ENCODE data around the gene ELAVL1.
"Not testable (repeated sequence)": the region's sequence is repeated elsewhere in the genome, so short reads cannot be mapped to it uniquely, and the experiment has no call there.

Gene ELAVL1

DNA sequence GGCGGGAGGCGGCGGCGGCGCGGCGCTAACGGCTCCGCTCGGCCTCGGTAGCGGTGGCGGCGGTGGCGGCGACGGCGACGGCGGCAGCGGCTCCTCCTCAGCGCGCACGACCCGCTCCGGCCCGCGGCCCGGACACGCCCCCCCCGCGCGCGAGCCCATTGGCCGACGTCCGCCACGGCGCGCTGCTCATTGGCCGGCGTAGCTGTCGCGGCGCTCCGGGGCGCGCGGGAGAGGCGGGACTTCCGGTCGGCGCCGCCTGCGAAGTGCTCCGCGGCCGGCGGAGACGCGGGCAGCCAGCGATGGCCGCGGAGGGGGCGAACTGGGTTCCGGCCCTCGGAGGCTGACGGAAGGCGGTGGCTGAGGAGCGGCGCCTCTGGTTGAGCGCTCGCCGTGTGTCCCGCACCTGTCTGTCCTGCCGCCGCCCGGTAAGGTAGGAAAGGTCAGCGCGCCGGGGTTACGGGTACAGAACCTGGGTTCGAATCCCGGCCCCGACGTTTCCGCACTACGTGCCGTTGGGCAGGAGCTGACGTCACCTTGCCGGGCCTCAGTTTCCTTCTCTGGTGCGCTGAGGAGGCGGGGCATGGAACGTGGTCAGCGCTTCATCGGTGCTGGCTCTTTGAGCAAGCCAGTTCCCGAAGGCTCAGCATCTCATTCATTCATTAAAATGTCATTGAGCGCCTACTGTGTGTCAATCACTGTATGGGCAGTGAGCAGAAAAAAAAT, at the start of gene ELAVL1:
Gene ELAVL1 (minus strand): TSS at position 108 of the 723 bp plus-strand sequence. CDS start 13,826 bp downstream, outside the sequence.
- Mint-ChIP-seq H3K36me3 (peaks cover 2% of the 10 kb centered on the region), H3K4me1 (peaks cover 37% of the 10 kb centered on the region), H3K4me3 (peak within 1 kb of the TSS; percentile 96), H3K27ac (peak within 1 kb of the TSS; percentile 65), H3K9me3 (no peaks in the 10 kb centered on the region), H3K27me3 (no peaks in the 10 kb centered on the region)

DNA sequence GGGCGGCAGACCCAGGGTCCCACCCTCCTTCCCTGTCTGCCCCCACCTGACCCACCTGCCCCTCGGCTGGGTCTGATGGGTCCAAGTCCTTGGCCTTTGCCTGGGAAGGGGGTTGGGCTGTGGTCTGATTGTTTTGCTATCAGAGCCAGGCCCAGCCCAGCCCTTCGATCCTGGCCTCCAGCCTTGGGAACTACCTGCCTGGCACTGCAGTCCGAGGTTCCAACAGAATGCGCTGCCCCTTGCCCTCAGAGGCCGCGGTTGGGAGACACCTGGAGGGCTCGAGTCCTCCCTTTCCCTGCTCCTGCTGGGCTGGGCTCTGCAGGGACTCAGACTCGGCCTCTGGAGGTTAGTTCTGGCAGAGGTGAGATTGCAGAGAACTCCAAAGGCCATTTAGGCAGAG, 48.7 kb upstream of the ELAVL1 start:
- peaks cover 14% of the 10 kb centered on the region for H3K4me1 Mint-ChIP-seq
- no peak overlapping the region for H3K4me3 Mint-ChIP-seq
- no peaks in the 10 kb centered on the region for H3K27me3 Mint-ChIP-seq
- no peaks in the 10 kb centered on the region for H3K9me3 Mint-ChIP-seq
- H3K27ac Mint-ChIP-seq: no peak overlapping the region
- H3K36me3 Mint-ChIP-seq: no peaks in the 10 kb centered on the region

DNA sequence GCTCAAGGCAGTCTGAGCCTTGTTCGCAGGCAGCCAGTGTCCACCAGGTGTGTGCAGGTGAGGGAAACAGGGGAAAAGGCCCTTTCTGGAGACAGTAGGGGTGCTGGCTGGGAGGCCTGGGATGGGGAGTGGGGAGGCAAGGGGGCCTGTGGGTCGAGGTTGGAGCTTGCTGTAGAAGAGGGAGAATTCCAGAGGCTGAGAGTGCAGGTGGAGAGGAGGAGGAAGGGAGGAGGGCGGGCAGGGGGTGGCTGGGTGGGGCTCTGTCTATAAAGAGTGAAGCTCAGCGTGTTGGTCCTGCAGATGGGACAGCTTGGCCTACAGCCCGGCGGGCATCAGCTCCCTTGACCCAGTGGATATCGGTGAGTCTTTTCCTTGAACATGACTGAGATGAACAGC, 47.0 kb upstream of the ELAVL1 start, which contains the start of gene CCL25:
Gene CCL25 (plus strand): TSS at position 297 of the 396 bp plus-strand sequence. CDS start 290 bp downstream, outside the sequence.
- peaks cover 1% of the 10 kb centered on the region for H3K36me3 Mint-ChIP-seq
- no peaks in the 10 kb centered on the region for H3K9me3 Mint-ChIP-seq
- H3K27me3 Mint-ChIP-seq: no peaks in the 10 kb centered on the region
- peaks cover 14% of the 10 kb centered on the region for H3K4me1 Mint-ChIP-seq
- no peak within 1 kb of the TSS for H3K4me3 Mint-ChIP-seq
- H3K27ac Mint-ChIP-seq: peak within 1 kb of the TSS; percentile 0

DNA sequence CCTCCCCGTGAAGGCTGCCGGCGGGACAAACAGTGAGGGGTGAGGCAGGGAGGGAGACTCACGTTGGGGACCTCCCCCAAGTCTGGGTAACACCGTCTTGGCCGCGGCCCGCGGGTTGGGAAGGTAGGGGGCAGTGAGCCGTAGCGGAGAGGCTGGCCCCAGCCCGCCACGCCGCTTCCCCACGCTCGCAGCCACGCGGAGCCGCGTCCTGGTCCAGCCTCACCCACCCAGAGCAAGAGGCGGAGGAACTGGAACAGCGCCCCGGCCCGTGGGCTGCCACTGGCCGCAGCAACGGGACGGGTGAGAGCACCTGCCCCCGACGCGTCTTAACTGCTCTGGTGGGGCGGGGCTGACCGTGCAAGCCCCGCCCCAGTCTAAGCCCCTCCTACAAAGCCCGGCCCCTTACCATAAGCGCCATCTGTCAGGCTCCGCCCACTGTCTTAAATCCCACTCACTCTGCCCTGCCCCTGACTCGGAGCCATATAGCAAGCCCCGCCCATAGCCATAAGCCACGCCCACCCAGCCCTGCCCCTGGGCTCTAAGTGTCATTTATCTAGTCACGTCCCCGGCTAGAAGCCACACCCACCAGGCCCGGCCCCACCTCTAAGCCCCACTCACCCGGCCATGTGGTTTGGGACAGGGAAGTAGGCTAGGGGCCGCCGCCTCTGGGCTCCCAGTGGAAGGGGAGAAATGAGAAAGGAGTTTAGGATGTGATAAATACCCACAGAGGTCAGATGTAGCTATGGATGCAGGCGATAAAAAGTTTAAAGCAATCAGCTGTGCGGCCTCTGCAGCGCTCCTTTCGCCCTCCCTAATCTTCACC, 45.0 kb upstream of the ELAVL1 start:
- Mint-ChIP-seq H3K4me1 (peaks cover 14% of the 10 kb centered on the region), H3K36me3 (peaks cover 1% of the 10 kb centered on the region), H3K27ac (no peak overlapping the region), H3K27me3 (no peaks in the 10 kb centered on the region), H3K4me3 (peak overlapping the region; percentile 78), H3K9me3 (no peaks in the 10 kb centered on the region)

DNA sequence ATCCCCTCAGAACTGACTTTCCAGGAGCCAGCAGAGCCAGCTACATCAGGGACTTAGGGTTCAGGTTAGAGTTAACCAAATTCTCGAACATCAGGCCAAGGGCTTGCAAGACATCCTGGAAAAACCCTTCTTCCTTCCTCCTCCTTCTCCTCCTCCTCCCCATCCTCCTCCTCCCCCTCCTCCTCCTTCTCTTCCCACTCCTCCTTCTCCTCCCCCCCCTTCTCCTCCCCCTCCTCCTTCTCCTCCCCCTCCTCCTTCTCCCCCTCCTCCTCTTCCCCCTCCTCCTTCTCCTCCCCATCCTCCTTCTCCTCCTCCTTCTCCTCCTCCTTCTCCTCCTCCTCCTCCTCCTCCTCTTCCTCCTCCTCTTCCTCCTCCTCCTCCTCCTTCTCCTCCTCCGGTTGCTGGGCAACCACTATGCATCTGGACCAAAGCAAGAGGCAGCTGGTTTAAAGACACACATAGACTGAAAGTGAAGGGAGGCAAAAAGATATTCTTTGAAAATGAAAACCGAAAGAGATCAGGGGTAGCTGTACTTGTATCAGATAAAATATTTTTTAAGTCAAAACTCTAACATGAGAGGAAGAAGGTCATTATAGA, 41.2 kb upstream of the ELAVL1 start:
- H3K9me3 Mint-ChIP-seq: no peaks in the 10 kb centered on the region
- no peak overlapping the region for H3K27ac Mint-ChIP-seq
- H3K27me3 Mint-ChIP-seq: no peaks in the 10 kb centered on the region
- H3K4me1 Mint-ChIP-seq: peaks cover 7% of the 10 kb centered on the region
- H3K36me3 Mint-ChIP-seq: peaks cover 1% of the 10 kb centered on the region
- no peak overlapping the region for H3K4me3 Mint-ChIP-seq

DNA sequence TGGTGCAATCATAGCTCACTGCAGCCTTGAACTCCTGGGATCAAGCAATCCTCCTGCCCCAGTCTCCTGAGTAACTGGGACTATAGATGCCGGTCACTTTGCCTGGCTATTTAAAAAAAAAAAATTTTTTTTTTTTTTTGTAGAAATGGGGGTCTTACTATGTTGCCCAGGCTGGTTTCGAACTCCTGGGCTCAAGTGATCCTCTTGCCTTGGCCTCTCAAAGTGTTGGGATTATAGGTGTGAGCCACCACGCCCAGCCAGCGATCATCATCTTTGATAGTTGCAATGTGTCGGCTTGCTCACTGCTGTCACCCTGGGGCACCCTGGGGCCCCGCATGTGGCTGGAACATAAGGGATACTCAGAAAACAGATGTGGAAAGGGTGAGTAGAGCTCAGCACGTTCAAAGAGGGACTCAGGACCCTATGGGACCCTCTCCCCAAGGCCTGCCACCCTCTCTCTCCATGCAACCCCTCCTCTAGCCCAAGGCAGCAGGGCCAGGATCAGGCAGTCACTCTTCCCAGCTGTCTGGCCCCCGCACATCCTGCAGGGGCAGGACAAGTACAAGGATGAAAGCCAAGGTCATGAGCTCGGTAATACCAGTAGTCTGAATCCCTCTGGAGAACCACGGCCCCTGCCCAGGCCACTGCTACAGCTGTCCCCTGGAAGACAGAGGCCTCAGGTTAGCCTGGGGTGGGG, 40.6 kb upstream of the ELAVL1 start:
- H3K4me3 Mint-ChIP-seq: no peak overlapping the region
- peaks cover 1% of the 10 kb centered on the region for H3K36me3 Mint-ChIP-seq
- H3K27me3 Mint-ChIP-seq: no peaks in the 10 kb centered on the region
- H3K4me1 Mint-ChIP-seq: peaks cover 6% of the 10 kb centered on the region
- no peaks in the 10 kb centered on the region for H3K9me3 Mint-ChIP-seq
- no peak overlapping the region for H3K27ac Mint-ChIP-seq

DNA sequence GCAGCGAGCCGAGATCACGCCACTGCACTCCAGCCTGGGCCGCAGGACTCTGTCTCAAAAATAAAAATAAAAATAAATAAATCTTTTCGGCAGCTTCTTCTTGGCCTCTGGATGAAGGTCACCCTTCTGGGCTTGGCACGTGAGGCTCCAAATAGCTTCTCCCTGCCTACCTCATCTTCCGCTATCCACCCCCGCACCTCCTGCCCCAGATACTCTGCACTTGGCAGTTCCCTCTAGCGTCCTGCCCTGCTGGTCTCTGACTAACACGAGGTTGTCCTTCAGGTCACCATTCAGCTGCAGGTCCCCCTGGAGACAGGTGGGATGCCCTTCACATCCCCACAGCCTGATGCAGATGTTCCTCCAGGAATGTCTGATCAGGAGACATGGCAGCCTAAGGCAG, 38.6 kb upstream of the ELAVL1 start:
- Mint-ChIP-seq H3K27me3 (no peaks in the 10 kb centered on the region), H3K4me1 (no peaks in the 10 kb centered on the region), H3K27ac (no peak overlapping the region), H3K36me3 (peaks cover 1% of the 10 kb centered on the region), H3K9me3 (no peaks in the 10 kb centered on the region), H3K4me3 (no peak overlapping the region)

DNA sequence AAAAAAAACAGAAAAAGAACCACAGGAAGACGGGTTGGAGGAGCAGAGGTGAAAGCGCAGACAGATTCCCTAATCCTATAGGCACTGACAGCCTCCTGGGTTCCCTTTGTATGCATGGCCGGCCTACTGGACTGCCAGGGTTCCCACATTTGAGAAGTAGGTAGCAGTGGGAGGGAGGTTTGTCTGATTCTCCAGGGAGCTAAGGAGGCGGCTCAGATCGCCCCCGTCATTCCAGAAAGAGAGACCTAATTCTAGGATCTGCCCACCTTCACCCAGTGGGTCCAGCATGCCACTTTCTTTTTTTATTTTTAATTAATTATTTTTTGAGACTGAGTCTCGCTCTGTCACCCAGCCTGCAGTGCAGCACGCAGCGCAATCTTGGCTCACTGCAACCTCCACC, 37.5 kb upstream of the ELAVL1 start:
- no peaks in the 10 kb centered on the region for H3K36me3 Mint-ChIP-seq
- no peak overlapping the region for H3K4me3 Mint-ChIP-seq
- H3K4me1 Mint-ChIP-seq: no peaks in the 10 kb centered on the region
- H3K27me3 Mint-ChIP-seq: no peaks in the 10 kb centered on the region
- no peak overlapping the region for H3K27ac Mint-ChIP-seq
- no peaks in the 10 kb centered on the region for H3K9me3 Mint-ChIP-seq

DNA sequence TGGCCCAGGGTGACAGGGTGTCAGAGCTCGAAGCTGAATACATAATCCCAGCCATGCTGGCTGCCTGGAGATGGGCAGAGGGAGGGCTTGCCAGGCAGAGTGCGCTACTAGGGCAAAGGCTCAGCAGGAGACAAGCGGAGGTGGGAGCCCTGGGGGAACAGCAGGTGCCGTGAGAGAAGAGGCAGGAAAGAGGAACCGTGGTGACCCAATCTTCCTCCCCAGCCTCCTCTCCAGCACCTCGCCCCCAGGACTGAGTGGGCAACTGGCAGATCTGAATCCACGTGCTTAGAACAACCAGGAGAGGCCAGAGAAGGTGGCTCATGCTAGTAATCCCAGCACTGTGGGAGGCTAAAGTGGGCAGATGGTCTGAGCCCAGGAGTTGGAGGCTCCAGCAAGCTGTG, 36.1 kb upstream of the ELAVL1 start:
- peaks cover 3% of the 10 kb centered on the region for H3K27me3 Mint-ChIP-seq
- no peaks in the 10 kb centered on the region for H3K4me1 Mint-ChIP-seq
- no peaks in the 10 kb centered on the region for H3K36me3 Mint-ChIP-seq
- H3K9me3 Mint-ChIP-seq: no peaks in the 10 kb centered on the region
- H3K27ac Mint-ChIP-seq: no peak overlapping the region
- H3K4me3 Mint-ChIP-seq: no peak overlapping the region

DNA sequence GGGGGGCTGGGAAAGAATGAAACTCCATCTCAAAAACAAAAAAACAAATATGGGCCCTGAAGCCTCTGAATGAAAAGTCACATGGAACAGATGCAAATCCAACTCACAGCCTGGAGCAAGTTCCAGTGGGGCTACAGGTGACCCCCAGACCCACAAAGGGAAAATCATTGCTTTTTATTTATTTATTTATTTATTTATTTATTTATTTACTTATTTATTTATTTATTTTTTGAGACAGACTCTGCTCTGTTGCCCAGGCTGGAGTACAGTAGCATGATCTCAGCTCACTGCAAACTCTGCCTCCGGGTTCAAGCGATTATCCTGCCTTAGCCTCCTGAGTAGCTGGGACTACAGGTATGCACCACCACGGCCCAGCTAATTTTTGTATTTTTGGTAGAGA, 33.8 kb upstream of the ELAVL1 start:
- H3K36me3 Mint-ChIP-seq: no peaks in the 10 kb centered on the region
- no peak overlapping the region for H3K4me3 Mint-ChIP-seq
- no peak overlapping the region for H3K27ac Mint-ChIP-seq
- peaks cover 4% of the 10 kb centered on the region for H3K27me3 Mint-ChIP-seq
- H3K9me3 Mint-ChIP-seq: no peaks in the 10 kb centered on the region
- no peaks in the 10 kb centered on the region for H3K4me1 Mint-ChIP-seq

DNA sequence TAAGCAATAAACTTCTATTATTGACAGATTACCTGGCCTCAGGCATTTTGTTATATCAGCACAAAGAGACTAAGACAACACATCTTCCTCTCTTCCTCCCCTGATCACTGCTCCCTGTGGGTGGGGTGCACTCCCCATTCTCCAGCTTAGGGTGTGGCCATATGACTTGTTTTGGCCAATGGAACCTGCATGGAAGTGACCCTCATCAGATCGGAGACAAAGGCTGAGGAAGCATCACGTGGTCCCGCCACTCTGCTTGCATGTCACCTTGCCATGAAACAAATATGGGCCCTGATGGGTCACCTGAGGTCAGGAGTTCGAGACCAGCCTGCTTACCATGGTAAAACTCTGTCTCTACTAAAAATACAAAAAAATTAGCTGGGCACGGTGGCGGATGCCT, 33.4 kb upstream of the ELAVL1 start:
- Mint-ChIP-seq H3K36me3 (no peaks in the 10 kb centered on the region), H3K9me3 (no peaks in the 10 kb centered on the region), H3K27ac (no peak overlapping the region), H3K4me1 (no peaks in the 10 kb centered on the region), H3K27me3 (peaks cover 4% of the 10 kb centered on the region), H3K4me3 (no peak overlapping the region)

DNA sequence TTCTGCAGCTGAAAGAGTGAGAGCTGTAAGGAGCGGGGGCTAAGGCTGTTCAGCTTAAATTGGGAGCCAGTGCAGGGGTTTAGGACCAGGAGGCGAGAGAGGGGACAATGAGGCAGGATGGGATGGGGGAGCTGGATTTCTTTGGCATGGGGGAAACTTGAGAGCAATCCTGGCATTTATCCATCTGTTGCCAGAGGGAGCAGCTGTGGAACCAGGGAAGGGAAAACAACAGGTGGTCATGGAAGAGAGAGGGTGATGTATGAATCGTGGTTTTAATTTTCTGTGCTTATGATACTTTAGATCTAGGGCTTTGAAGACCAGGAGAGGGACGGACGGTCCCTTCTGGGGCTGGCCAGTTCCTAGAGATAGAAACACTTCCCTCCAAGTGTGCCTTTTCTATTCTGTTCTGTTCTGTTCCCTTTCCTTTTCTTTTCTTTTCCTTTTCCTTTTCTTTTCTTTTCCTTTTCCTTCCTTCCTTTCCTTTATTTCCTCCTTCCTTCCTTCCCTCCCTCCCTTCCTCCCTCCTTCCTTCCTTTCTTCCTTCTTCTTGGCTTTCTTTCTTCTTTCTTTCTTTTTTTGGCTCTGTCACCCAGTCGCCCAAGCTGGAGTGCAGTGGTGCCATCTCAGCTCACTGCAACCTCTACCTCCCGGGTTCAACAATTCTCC, 31.1 kb upstream of the ELAVL1 start:
- Mint-ChIP-seq H3K27me3 (peaks cover 4% of the 10 kb centered on the region), H3K9me3 (no peaks in the 10 kb centered on the region), H3K4me3 (no peak overlapping the region), H3K36me3 (no peaks in the 10 kb centered on the region), H3K27ac (peak overlapping the region; percentile 31), H3K4me1 (no peaks in the 10 kb centered on the region)

DNA sequence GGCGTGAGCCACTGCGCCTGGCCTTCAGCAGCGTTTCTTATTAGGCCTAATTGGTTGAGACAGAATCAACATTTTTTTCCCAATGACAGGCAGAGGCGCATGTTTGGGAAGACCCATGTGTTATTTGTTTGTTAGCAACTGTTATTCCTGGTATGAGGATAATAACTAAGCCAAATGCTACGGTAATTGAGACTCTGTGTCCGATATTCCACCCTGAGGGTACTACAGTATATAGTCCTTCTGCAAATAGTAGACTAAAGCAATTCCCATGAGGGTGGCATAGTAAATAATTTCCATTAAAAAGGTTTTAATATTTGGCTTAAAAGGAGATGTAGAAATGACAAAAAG, 28.7 kb upstream of the ELAVL1 start:
- Mint-ChIP-seq H3K9me3 (no peaks in the 10 kb centered on the region), H3K4me1 (no peaks in the 10 kb centered on the region), H3K36me3 (no peaks in the 10 kb centered on the region), H3K27me3 (peaks cover 4% of the 10 kb centered on the region), H3K4me3 (no peak overlapping the region), H3K27ac (no peak overlapping the region)

DNA sequence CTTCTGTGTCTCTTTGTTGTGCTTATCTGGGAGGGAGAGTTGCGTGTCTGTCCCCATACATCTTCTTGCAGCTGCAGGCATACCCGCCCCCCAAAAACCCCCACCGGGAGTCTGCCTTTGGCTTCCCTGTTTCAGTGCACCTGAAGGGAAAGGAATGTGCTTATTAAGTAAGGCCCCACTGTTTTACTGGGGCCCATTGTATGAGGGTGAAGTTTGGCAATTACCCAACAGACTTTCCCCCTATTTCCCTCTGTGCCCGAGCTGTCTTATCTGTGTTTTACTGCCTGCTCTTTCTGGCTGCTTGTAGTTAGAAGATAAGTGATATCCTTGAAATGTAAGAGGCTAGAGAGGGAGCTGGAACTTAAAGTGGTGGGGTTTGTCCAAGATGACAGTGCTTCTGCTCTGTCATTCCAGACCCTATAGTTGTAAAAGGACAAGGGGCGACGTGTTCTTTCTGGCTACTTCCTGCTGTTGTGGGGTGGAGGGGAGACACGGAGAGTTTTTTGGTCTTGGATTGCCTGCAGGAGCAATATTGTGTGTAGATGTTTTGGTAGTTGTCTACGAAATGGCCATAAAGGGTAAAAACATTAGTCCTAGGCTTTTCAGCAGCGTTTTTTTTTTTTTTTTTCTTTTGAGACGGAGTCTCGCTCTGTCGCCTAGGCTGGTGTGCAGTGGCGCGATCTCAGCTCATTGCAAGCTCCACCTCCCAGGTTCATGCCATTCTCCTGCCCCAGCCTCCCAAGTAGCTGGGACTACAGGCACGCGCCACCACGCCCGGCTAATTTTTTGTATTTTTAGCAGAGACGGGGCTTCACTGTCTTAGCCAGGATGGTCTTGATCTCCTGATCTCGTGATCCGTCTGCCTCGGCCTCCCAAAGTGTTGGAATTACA, 28.1 kb upstream of the ELAVL1 start:
- not testable (repeated sequence) for H3K9me3 Mint-ChIP-seq, H3K4me3 Mint-ChIP-seq, H3K27ac Mint-ChIP-seq, H3K36me3 Mint-ChIP-seq, H3K27me3 Mint-ChIP-seq, H3K4me1 Mint-ChIP-seq

All from activated naive CD4-positive, alpha-beta T cell treated with anti-CD3 and anti-CD28 coated beads, Interleukin-2, amount 50 U/mL, for 24 hours (primary cell).